ENCODE data around the gene RTEL1.

DNA sequence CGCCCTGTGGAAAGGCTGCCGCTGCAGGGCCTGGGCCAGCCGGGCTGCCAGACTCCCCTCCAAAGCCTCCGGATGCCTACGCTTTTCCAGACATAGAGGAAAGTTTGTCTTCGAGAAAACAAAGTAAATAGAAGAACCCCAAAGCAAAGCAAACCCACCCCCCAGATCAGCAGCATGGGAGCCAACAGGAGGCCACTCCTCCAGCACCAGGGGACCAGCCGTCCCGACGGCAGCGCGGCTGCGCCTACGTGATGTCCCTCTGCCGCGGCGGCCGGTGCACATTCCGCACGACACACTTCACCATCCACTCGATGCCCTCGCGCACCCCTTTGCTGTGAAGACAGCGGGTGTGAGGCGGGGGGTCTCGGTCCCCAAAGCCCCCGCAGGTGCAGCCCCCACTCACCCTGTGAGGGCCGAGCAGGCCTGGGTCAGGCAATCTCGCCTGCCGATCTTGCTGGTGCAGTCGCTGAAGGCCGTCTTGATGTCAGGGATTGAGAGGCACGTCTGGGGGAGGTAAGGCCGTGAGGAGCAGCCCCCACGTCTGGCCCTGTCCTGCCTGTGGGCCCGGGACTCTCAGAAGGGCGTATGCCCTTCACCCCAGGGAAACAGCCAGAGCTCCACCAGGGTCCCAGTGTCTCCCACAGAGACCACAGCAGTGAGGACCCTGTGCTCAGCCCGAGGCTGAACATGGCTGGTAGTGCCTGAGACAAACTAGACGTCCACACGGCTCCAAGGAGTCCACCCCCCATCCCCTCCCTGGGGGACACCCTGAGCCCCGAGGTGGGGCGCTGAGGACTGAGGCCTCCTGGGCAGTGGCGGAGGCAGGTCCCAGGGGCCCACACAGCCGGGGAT lies 42.3 kb downstream of the RTEL1 start:
- TF ChIP-seq, protein P1, sequence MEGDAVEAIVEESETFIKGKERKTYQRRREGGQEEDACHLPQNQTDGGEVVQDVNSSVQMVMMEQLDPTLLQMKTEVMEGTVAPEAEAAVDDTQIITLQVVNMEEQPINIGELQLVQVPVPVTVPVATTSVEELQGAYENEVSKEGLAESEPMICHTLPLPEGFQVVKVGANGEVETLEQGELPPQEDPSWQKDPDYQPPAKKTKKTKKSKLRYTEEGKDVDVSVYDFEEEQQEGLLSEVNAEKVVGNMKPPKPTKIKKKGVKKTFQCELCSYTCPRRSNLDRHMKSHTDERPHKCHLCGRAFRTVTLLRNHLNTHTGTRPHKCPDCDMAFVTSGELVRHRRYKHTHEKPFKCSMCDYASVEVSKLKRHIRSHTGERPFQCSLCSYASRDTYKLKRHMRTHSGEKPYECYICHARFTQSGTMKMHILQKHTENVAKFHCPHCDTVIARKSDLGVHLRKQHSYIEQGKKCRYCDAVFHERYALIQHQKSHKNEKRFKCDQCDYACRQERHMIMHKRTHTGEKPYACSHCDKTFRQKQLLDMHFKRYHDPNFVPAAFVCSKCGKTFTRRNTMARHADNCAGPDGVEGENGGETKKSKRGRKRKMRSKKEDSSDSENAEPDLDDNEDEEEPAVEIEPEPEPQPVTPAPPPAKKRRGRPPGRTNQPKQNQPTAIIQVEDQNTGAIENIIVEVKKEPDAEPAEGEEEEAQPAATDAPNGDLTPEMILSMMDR (conservative IDR thresholded peaks at IDR 0.05 in 1 of 2, IDR thresholded peaks at IDR 0.05 in 1 of 2; ENCODE audit: low read depth in 1 of 2, low read length in 2 of 2), result no peak
- TF ChIP-seq EZH2 (IDR thresholded peaks at IDR 0.05; ENCODE audit: low read length, missing control alignments), result no peak

Measured in fibroblast of lung (primary cell).